Fibroblast of pulmonary artery (primary cell): ENCODE measurements around the gene KCNAB2.
A peak's percentile ranks its signal among the peaks of the same experiment; 100 is the strongest.

Source experiments
- DNase-seq: peaks from one replicate; pipeline ENCODE4 v3.0.0-alpha.2; 2010; ENCODE audit warnings: low read depth
- H3K4me3 ChIP-seq: replicated peaks from 2 replicates; pipeline ENCODE4 v1.5.1; 2011; ENCODE audit warnings: low read depth, mild to moderate bottlenecking, control low read depth, low read length, moderate library complexity
- CTCF ChIP-seq: IDR thresholded peaks from 2 replicates; pipeline ENCODE4 v1.5.1; 2011; ENCODE audit warnings: mild to moderate bottlenecking, control low read depth, low read length, inconsistent platforms; ENCODE audit errors: missing control alignments

KCNAB2 gene

GRCh38 chr1:6145864-6146410, 100.2 kb downstream of the KCNAB2 start:
- no peak overlapping the region for H3K4me3 ChIP-seq
- TF ChIP-seq CTCF, result no peak
- no peak for DNase-seq

GRCh38 chr1:6148497-6149241, 103.0 kb downstream of the KCNAB2 start:
- peak; percentile 22 for DNase-seq
- H3K4me3 ChIP-seq, result no peak overlapping the region
- no peak for TF ChIP-seq CTCF

- TF ChIP-seq CTCF, result no peak
- no peak for DNase-seq
- H3K4me3 ChIP-seq, result no peak overlapping the region
Measured at GRCh38 chr1:6149597-6149996, 103.9 kb downstream of the KCNAB2 start.

- no peak for TF ChIP-seq CTCF
- H3K4me3 ChIP-seq, result no peak overlapping the region
- DNase-seq, result no peak
Measured at GRCh38 chr1:6150006-6150938, 104.6 kb downstream of the KCNAB2 start.
